Breast epithelium (tissue), 3 donors: Measurements from ENCODE around the gene HIPK1.

Experiments
- CTCF ChIP-seq, 3 donors: fragments of 450-650 bp; IDR thresholded peaks; one replicate each; pipeline ENCODE4 v1.5.1; 2016 to 2017; ENCODE audit warnings: antibody characterized with exemption in 3 of 3, mild to moderate bottlenecking in 3 of 3, moderate library complexity in 3 of 3
- POLR2A ChIP-seq: fragments of 450-650 bp; IDR thresholded peaks from one replicate; pipeline ENCODE4 v1.6.1; 2016; ENCODE audit warnings: antibody characterized with exemption, mild to moderate bottlenecking, moderate library complexity

- TF ChIP-seq CTCF (IDR thresholded peaks at IDR 0.05) (no peak), POLR2A (no peak)
Measured at GRCh38 chr1:113937146-113937545, 8.0 kb downstream of the HIPK1 start.
